GM04503 (cell line): ENCODE measurements around the gene S100P.
A peak's percentile ranks its signal among the peaks of the same experiment; 100 is the strongest.
"Not testable (repeated sequence)": the region's sequence is repeated elsewhere in the genome, so short reads cannot be mapped to it uniquely, and the experiment has no call there.

Experiments
- DNase-seq: peaks from one replicate; pipeline ENCODE4 v3.0.0-alpha.2; 2012; ENCODE audit warnings: low read depth

S100P gene

DNA sequence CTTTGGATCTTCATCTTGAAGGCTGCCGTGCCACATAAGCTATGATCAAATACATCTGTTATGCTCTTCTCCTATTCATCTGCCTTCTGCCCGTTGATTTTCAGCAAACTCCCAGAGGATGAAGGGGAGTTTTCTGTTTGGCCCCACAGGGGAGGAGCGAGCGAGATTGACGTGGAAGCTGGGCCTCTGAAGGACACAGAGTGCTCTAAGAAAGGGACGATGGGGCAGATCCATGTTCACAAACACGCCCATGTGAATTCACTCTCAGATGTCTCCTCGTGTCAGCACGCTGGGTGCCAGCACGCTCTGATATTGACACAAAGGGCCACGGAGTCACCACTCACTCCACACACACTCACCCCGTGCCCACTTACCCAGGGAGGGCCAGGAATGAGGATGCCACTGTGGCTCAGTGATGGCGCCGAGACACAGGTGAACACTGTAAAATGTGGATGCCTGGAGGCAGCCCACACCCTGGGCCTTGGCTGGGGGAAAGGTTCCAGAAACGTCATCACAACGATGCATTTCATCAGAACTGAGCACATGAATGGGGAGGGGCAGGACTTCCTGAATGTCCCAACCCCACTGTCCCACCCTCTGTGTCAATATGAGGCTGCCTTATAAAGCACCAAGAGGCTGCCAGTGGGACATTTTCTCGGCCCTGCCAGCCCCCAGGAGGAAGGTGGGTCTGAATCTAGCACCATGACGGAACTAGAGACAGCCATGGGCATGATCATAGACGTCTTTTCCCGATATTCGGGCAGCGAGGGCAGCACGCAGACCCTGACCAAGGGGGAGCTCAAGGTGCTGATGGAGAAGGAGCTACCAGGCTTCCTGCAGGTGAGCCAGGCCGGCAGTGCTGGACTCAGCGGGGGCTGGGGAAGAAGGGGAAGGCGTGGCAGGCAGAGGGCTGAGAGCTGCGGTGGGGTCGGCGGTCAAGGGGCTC, at the start of gene S100P:
TSS of gene S100P (plus strand) at position 648 of the 946 bp plus-strand sequence. CDS start at position 703, 55 bp downstream.
- no peak for DNase-seq

DNA sequence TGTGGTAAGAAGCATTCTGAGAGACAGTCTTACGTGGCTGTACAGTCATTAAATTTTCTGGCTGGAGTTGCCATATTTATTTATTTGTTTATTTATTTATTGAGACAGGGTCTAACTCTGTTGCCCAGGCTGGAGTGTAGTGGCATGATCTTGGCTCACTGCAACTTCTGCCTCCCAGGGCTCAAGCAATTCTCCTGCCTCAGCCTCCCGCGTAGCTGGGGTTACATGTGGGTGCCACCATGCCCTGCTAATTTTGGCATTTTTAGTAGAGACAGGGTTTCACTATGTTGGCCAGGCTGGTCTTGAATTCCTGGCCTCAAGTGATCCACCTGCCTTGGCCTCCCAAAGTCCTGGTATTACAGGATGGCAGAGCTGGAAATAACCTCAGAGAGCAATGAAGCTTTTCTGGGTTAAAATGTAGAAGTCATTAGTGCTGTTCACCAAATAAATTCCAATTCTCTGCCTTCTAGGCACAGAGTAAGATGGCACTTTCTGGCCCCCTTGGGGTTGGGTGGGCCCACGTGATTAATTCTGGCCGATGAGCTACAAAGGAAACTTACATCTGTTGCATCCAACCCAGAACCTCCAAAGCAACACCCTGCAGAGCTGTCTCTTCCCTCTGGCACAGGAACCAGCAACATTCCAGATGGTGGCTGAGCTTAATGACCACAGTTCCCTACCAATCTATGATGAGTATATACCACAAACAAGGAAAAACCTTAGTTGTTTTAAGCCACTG, 48.7 kb upstream of the S100P start:
- DNase-seq, result no peak

DNA sequence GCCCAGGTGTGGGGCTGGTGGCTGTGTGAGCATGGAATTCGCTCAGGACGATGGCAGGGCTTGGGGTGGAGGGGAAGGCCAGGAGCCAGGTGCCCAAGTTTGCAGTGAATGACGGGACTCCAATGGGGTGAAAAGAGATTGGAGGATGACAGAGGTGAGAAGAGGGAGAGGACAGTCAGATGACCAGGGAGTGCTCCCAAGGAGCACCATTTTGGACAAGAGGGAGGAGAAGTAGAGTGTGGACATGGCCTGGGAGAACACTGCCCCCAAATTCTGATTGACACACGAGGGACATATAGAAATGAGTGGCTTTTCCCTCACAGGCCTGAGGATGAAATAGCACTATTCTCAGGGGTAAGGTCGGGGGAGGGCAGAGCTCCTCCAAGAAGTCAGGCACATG, 46.5 kb upstream of the S100P start:
- no peak for DNase-seq

GRCh38 chr4:6647582-6648230, 46.0 kb upstream of the S100P start:
- no peak for DNase-seq

- DNase-seq, result no peak
Measured at GRCh38 chr4:6649216-6649615, 44.5 kb upstream of the S100P start.

GRCh38 chr4:6654211-6654610, 39.5 kb upstream of the S100P start:
- not testable (repeated sequence) for DNase-seq

- DNase-seq, result not testable (repeated sequence)
Measured at GRCh38 chr4:6655291-6655690, 38.4 kb upstream of the S100P start.

GRCh38 chr4:6655924-6656323, 37.8 kb upstream of the S100P start:
- DNase-seq, result no peak

- no peak for DNase-seq
Measured at GRCh38 chr4:6657242-6658208, 36.2 kb upstream of the S100P start.

- no peak for DNase-seq
Measured at GRCh38 chr4:6658209-6658595, 35.5 kb upstream of the S100P start.

DNA sequence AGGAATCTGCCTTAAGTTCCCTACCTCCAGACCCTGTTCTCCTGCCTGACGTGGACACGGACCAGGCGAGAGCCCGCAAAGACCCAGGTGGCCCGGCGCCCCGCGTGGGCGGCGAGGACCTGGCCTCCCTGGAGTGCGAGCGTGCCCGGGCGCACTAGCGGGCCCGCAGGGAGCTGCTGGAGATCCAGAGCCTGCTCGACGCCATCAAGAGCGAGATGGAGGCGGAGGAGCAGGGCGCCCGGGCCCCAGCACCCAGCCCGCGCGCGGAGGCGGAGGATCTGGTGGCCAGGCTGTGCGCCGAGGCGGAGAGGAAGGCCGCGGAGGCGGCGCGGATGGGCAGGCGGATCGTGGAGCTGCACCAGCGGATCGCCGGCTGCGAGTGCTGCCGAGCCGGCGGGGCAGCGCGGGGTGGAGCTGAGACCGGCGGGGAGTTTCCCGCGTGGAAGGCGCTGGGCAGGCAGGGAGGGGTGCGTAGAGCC, 35.0 kb upstream of the S100P start:
- DNase-seq, result peak; percentile 3

GRCh38 chr4:6659897-6660296, 33.8 kb upstream of the S100P start:
- no peak for DNase-seq

DNA sequence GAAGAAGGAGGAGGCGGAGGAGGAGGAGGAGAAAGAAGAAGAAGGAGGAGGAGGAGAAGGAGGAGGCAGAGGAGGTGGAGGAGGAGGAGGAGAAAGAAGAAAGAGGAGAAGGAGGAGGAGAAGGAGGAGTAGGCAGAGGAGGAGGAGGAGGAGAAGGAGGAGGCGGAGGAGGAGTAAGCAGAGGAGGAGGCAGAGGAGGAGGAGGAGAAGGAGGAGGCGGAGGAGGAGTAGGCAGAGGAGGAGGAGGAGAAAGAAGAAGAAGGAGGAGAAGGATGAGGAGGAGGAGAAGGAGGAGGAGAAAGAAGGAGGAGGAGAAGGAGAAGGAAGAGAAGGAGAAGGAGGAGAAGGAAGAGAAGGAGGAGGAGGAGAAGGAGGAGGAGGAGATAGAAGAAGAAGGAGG, 33.2 kb upstream of the S100P start:
- DNase-seq, result no peak

DNA sequence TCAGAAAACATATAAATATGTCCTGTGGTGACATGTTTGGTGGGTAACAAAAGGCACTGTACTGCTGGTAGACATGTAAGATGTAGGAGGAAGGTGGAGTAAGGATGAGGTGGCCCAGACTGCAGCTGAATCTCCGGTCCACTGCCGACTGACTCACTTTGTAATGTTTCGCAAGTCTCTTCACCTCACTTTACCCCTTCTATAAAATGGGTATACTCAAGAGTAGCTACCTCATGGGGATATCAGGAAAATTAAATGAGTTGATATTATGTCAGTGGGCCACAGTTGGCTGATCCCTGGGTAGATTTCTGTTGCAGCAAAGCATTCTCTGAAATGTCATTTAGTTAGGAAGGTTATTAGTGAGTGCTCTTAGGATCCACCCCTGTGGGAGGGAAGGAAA, 31.1 kb upstream of the S100P start:
- DNase-seq, result no peak

DNA sequence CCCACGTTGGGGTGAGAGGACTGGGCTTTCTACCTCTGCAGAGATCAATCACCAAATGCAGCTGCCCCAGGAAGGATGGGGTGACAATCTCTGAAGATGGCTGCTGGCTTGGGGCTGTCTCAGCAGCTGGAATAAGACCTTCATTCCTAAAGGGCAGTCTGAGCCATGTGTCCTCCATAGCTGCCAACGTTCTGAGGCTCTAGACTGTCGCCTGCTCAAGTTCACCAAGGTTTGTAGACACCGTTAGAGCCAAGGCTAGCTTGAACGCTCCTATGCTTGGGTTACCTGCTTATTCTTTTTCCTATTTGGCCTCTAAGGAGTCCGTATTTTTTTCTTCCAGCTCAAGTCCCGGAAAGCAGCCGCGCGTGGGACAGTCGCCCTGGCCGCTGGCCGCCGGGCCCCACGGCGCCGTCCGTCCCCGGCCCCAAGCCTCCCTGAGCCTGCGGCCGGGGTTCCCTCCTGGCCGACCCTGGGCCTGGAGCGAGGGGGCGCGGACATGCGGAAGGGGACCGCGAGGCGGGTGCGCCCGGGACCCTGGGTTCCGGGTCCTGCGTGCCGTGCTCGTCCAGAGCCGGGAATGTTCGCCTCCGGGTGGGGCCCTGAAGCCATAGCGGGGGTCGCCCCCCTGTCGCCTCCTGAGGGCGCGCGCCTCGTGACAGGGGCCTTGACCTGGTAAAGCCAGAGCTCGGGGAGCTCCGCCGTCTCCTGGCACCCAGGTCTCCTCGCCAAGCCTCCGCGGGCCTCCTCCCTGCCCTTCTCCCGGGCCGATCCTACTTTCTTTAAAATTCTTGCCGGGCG, 29.9 kb upstream of the S100P start:
- DNase-seq, result no peak

DNA sequence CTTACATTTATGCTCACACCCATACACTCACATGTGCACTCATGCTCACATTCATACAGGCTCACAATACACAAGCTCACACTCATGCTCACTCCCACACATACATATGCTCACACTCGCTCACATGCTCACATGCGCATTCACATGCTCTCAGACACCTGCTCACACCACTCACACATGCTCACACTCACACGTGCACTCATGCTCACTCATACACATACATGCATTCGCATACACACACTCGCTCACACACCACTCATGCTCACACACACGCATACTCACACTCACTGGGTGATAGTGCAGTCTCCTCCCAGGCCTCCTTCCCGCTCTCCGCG, 28.4 kb upstream of the S100P start:
- DNase-seq, result no peak

DNA sequence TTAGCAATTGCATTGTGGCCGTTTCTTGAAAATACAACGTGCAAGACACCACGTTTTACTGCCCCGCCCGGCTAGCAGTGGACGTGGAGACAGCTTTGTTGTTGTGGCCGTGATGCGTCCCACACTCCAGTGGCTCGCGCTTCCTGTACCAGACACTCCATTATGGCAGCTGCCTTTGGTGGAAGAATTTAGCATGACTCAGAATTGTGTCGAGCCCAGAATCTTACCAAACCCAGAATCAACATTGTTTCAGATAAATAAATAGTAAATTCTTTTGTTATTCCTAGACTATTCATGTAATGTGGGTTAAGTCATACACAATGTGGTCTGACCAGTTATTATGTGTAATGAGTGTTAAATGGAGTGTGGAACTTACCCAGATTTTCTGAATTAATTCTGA, 25.3 kb upstream of the S100P start:
- no peak for DNase-seq

- DNase-seq, result no peak
Measured at GRCh38 chr4:6671648-6672047, 22.0 kb upstream of the S100P start.

- DNase-seq, result no peak
Measured at GRCh38 chr4:6672131-6672530, 21.5 kb upstream of the S100P start.

DNA sequence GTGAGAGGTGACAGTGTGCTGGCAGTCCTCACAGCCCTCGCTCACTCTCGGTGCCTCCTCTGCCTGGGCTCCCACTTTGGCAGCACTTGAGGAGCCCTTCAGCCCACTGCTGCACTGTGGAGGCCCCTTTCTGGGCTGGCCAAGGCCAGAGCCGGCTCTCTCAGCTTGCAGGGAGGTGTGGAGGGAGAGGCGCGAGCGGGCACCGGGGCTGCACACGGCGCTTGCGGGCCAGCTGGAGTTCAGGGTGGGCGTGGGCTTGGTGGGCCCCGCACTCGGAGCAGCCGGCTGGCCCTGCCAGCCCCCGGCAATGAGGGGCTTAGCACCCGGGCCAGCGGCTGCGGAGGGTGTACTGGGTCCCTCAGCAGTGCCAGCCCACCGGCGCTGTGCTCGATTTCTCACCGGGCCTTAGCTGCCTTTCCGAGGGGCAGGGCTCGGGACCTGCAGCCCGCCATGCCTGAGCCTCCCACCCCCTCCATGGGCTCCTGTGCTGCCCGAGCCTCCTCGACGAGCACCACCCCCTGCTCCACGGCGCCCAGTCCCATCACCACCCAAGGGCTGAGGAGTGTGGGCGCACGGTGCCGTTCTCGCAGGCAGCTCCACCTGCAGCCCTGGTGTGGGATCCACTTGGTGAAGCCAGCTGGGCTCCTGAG, 21.0 kb upstream of the S100P start:
- not testable (repeated sequence) for DNase-seq
